ENCODE results near the gene UBC.
"Not testable (repeated sequence)": the region's sequence is repeated elsewhere in the genome, so short reads cannot be mapped to it uniquely, and the experiment has no call there.

Gene UBC

DNA sequence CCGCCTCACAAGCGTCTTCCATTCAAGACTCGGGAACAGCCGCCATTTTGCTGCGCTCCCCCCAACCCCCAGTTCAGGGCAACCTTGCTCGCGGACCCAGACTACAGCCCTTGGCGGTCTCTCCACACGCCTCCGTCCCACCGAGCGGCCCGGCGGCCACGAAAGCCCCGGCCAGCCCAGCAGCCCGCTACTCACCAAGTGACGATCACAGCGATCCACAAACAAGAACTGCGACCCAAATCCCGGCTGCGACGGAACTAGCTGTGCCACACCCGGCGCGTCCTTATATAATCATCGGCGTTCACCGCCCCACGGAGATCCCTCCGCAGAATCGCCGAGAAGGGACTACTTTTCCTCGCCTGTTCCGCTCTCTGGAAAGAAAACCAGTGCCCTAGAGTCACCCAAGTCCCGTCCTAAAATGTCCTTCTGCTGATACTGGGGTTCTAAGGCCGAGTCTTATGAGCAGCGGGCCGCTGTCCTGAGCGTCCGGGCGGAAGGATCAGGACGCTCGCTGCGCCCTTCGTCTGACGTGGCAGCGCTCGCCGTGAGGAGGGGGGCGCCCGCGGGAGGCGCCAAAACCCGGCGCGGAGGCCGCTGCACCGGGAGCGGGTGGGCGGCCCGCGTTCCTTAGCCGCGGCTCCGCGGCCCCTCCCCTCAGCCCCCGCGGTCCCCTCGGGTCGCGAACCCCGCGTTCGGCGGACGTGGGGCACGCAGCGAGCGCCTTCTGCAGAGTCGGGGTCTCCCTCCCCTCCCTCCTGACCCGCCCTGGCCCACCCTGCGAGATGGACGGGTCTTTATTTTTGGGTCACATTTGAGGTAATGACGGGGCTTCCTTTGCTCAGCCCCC, at the start of gene UBC:
UBC (minus strand) TSS at position 259 of the 847 bp plus-strand sequence. CDS start 879 bp downstream, outside the sequence.
- no peak for DNase-seq

- no peak for DNase-seq
Observed at GRCh38 chr12:124963211-124963610, 48.8 kb upstream of the UBC start.

- DNase-seq, result no peak
Observed at GRCh38 chr12:124961055-124961454, 46.6 kb upstream of the UBC start.

- no peak for DNase-seq
Observed at GRCh38 chr12:124956571-124956970, 42.1 kb upstream of the UBC start.

- no peak for DNase-seq
Observed at GRCh38 chr12:124954771-124955170, 40.3 kb upstream of the UBC start.

- no peak for DNase-seq
Observed at GRCh38 chr12:124953689-124954405, 39.4 kb upstream of the UBC start.

- DNase-seq, result no peak
Observed at GRCh38 chr12:124952801-124953200, 38.4 kb upstream of the UBC start.

DNA sequence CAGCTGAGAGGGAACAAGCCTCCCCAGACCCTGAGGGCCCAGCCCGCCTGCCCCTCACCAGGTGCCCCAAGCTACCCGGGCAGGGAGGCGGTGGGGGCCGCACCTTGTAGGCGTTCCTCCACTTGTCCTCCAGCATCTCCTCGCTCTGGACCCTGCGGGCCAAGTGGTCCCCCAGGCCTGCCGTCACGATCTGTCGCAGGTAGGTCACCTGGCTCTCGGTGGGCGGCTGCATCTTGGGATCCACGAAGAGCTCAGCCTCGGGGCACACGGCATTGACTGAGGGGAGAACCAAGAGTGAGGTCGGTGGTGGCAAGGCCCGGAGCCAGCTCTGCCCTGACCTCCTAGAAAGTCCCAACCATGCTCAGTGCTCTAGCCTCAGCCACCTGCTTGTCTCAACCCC, 37.8 kb upstream of the UBC start:
- DNase-seq, result no peak

DNA sequence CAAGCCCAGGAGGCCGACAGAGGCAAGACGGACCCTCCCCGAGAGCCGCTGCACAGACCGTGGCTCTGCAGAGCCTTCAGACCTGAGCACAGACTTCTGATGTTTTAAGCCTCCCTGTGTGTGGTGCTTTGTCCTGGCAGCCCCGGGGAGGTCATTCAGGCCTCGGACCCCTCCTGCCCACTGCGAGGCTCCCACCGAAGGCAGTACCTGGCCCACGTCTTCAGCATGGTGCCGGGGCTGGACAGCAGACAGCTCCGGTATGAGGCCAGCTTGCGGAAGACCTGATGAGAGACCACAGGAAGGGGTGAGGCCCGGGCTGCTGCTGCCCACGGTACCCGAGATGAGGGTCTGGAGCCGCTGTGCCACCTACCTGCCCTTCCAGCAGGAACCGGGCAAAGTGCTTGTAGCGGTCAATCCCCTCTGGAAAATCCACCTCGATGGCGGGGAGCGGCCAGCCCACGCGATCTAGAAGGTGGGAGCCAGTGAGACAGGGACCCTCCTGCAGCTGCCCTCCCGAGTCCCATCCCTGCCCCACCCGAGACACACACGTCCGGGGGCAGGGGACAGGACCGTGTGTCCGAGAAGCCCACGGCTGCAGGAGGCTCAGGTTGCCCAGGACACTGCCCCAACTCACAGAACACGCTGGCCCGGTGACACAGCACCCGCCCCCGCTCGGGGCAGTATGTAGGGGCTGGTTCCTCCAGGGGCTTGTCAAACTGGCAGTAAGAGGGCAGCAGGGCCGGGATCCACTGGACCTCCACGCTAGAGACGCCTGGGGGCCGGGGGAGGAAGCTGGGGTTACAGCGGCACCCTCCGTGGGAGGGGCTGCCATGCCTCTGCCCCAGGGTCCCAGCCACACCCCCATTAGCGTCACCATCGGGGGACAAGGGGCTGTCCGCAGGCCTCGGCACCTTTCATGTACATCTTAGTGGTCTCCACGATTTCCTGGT, 35.6 kb upstream of the UBC start:
- no peak for DNase-seq

GRCh38 chr12:124949066-124949465, 34.6 kb upstream of the UBC start:
- no peak for DNase-seq

- DNase-seq, result no peak
Observed at GRCh38 chr12:124947561-124948398, 33.3 kb upstream of the UBC start.

DNA sequence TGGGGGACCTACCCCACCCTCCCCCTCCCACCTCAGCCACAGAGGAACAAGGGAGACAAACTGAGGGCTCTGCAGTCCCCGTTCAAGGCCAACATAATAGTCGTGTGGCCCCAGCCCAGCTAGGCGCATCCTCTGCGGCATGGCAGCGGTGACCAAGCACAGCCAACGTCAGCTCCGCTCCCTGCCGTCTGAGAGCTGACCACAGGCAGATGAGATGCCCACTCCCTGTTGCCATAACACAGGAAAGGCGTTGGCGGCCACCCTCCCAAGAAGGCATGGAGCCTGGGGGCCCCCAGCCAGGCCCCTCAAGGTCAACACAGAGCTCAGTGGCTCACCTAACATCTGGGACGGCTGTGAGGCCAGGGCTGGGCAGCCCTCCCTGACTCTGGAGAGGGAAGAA, 32.6 kb upstream of the UBC start:
- no peak for DNase-seq

DNA sequence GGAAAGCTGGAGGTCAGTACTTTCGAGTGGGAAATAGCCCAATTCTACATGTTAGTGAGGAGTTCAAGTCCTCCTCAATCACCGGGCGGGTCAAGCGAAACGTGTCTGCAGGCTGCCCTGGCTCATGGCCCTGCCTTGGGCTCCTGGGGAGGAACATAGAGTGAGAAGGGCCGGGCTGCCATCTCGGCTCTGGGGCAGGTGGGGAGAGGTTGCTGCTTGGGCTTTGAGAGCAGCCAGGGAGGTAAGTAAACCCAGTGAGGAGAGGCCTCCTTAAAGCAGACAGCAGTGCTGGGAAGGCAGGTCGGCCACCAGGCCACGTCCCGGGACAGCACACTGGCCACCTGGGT, 32.0 kb upstream of the UBC start:
- DNase-seq, result no peak

- DNase-seq, result no peak
Observed at GRCh38 chr12:124941170-124941527, 26.7 kb upstream of the UBC start.

DNA sequence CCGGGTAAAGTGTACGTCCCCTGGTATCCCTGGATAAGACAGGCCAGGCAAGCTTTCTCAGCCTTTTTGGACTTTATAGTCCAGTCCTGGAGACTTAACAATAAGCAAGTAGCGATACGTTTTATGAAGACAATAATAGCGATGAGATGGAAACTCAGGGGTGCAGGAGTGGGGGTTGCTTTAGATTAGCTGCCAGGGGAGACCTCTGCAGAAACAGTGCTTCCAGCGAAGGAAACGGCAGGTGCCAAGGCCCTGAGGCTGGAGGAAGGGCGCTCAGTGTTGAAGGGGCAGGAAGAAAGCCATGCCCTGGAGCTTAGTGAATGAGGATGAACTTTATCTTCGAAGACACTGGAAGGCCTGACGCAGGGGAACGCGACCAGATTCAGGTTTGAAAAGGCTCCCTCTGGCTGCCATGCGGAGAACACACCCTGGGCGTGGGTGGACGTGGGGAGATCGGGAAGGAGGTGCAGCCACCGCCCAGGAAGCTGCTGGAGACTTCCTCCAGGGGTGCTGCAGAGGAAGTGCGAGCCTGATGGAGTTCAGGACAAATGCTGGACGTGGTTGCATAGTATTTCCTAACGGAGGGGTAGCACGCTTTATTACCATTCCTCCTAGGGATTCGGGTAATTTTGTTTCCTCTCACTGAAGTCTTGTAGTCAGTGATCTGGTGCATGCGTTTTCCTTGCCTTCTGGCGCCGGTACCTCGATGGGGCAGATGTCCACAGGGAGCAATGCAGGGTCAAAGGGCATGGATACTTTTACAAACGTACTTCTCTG, 26.1 kb upstream of the UBC start:
- no peak for DNase-seq

- DNase-seq, result no peak
Observed at GRCh38 chr12:124940143-124940392, 25.6 kb upstream of the UBC start.

GRCh38 chr12:124939421-124940142, 25.1 kb upstream of the UBC start:
- DNase-seq, result no peak

- DNase-seq, result no peak
Observed at GRCh38 chr12:124939079-124939420, 24.6 kb upstream of the UBC start.

- no peak for DNase-seq
Observed at GRCh38 chr12:124938587-124938986, 24.1 kb upstream of the UBC start.

DNA sequence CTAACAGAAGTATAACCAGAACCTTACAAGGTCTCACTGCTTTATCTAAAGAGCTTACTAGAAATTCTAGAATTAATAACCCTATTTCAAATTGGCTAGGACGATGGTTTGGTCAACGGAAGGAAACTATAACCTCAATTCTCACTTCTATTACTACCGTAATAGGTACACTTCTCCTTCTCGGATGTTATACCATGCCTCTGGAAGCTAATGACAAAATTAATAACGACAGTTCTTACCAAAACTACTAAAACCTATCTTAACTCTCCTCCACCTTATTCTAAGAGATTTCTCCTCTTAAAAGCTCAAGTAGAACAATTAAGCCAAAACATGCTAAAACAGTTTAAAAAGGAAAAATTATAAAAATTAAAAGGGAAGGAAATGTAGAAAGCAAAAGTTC, 23.7 kb upstream of the UBC start:
- no peak for DNase-seq

DNA sequence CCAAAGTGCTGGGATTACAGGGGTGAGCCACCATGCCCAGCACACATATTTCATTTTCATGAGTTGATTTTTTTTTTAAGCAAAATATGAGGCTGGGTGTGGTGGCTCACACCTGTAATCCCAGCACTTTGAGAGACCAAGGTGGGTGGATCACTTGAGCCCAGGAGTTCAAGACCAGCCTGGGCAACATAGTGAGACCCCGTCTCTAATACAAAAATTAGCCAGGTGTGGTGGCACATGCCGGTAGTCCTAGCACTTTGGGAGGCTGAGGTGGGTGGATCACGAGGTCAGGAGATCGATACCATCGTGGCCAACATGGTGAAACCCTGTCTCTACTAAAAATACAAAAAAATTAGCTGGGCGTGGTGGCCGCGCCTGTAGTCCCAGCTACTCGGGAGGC, 17.1 kb upstream of the UBC start:
- DNase-seq, result not testable (repeated sequence)
